ENCODE measurements around the gene NPPA.

The NPPA gene

GRCh38 chr1:11833497-11833896 is 14.1 kb downstream of the NPPA start:
- H3K27me3 ChIP-seq (ENCODE audit: insufficient read depth, low read depth, severe bottlenecking) = no peaks in the 10 kb centered on the region
- H3K36me3 ChIP-seq = peaks cover 75% of the 10 kb centered on the region
- no peak for DNase-seq
- TF ChIP-seq CTCF (IDR thresholded peaks at IDR 0.05; ENCODE audit: low read depth, low read length) = no peak
- no peak overlapping the region for H3K4me3 ChIP-seq (ENCODE audit: low read depth, low read length)
- H3K27ac ChIP-seq = no peak overlapping the region
- H3K9me3 ChIP-seq (ENCODE audit: severe bottlenecking) = no peaks in the 10 kb centered on the region

- H3K27me3 ChIP-seq (ENCODE audit: insufficient read depth, low read depth, severe bottlenecking) = no peaks in the 10 kb centered on the region
- H3K9me3 ChIP-seq (ENCODE audit: severe bottlenecking) = no peaks in the 10 kb centered on the region
- TF ChIP-seq CTCF (IDR thresholded peaks at IDR 0.05; ENCODE audit: low read depth, low read length) = no peak
- DNase-seq = no peak
- no peak overlapping the region for H3K4me3 ChIP-seq (ENCODE audit: low read depth, low read length)
- H3K27ac ChIP-seq = no peak overlapping the region
- peaks cover 69% of the 10 kb centered on the region for H3K36me3 ChIP-seq
Measured at GRCh38 chr1:11831945-11832725, 15.4 kb downstream of the NPPA start.

- no peak overlapping the region for H3K4me3 ChIP-seq (ENCODE audit: low read depth, low read length)
- peaks cover 48% of the 10 kb centered on the region for H3K36me3 ChIP-seq
- H3K27me3 ChIP-seq (ENCODE audit: insufficient read depth, low read depth, severe bottlenecking) = no peaks in the 10 kb centered on the region
- H3K27ac ChIP-seq = no peak overlapping the region
- no peak for TF ChIP-seq CTCF (IDR thresholded peaks at IDR 0.05; ENCODE audit: low read depth, low read length)
- no peak for DNase-seq
- no peaks in the 10 kb centered on the region for H3K9me3 ChIP-seq (ENCODE audit: severe bottlenecking)
Measured at GRCh38 chr1:11828511-11828910, 19.1 kb downstream of the NPPA start.

- Histone ChIP-seq H3K27me3 (ENCODE audit: insufficient read depth, low read depth, severe bottlenecking) (no peaks in the 10 kb centered on the region), H3K4me3 (ENCODE audit: low read depth, low read length) (no peak overlapping the region), H3K9me3 (ENCODE audit: severe bottlenecking) (no peaks in the 10 kb centered on the region), H3K27ac (no peak overlapping the region), H3K36me3 (peaks cover 44% of the 10 kb centered on the region)
- DNase-seq = no peak
- TF ChIP-seq CTCF (IDR thresholded peaks at IDR 0.05; ENCODE audit: low read depth, low read length) = no peak
Measured at GRCh38 chr1:11826946-11827345, 20.6 kb downstream of the NPPA start.

- no peak for TF ChIP-seq CTCF (IDR thresholded peaks at IDR 0.05; ENCODE audit: low read depth, low read length)
- H3K4me3 ChIP-seq (ENCODE audit: low read depth, low read length) = no peak overlapping the region
- H3K36me3 ChIP-seq = peaks cover 37% of the 10 kb centered on the region
- H3K9me3 ChIP-seq (ENCODE audit: severe bottlenecking) = no peaks in the 10 kb centered on the region
- DNase-seq = no peak
- no peak overlapping the region for H3K27ac ChIP-seq
- H3K27me3 ChIP-seq (ENCODE audit: insufficient read depth, low read depth, severe bottlenecking) = no peaks in the 10 kb centered on the region
Measured at GRCh38 chr1:11825131-11825530, 22.5 kb downstream of the NPPA start.

Measured in WERI-Rb-1 (cell line).